Upper lobe of left lung (tissue), 4 donors: ENCODE measurements around the gene LRRC36.

ENCODE experiments used
- EP300 ChIP-seq, 4 donors: sonication (generic); formaldehyde crosslinking; IDR thresholded peaks; one replicate each; pipeline ENCODE4 v1.5.1; 2017; ENCODE audit warnings: antibody characterized with exemption in 4 of 4, control low read depth in 2 of 4
- POLR2A ChIP-seq, 4 donors: fragments of 450-650 bp; IDR thresholded peaks; one replicate each; pipeline ENCODE4 v1.5.1; 2016 to 2017; ENCODE audit warnings: antibody characterized with exemption in 4 of 4, mild to moderate bottlenecking in 2 of 4
- POLR2AphosphoS5 ChIP-seq, 2 donors: sonication (generic); formaldehyde crosslinking; IDR thresholded peaks; one replicate each; pipeline ENCODE4 v1.5.1; 2017; ENCODE audit warnings: antibody characterized with exemption in 2 of 2
- TF ChIP-seq, protein P1 (sequence below), 6 experiments: fragments of 450-650 bp in 4 of 6; fragments of 200-600 bp in 2 of 6; sonication (generic) in 2 of 6; IDR thresholded peaks; one replicate each; pipeline ENCODE4 v1.5.1; 2016 to 2019; ENCODE audit warnings: antibody characterized with exemption in 6 of 6

DNA sequence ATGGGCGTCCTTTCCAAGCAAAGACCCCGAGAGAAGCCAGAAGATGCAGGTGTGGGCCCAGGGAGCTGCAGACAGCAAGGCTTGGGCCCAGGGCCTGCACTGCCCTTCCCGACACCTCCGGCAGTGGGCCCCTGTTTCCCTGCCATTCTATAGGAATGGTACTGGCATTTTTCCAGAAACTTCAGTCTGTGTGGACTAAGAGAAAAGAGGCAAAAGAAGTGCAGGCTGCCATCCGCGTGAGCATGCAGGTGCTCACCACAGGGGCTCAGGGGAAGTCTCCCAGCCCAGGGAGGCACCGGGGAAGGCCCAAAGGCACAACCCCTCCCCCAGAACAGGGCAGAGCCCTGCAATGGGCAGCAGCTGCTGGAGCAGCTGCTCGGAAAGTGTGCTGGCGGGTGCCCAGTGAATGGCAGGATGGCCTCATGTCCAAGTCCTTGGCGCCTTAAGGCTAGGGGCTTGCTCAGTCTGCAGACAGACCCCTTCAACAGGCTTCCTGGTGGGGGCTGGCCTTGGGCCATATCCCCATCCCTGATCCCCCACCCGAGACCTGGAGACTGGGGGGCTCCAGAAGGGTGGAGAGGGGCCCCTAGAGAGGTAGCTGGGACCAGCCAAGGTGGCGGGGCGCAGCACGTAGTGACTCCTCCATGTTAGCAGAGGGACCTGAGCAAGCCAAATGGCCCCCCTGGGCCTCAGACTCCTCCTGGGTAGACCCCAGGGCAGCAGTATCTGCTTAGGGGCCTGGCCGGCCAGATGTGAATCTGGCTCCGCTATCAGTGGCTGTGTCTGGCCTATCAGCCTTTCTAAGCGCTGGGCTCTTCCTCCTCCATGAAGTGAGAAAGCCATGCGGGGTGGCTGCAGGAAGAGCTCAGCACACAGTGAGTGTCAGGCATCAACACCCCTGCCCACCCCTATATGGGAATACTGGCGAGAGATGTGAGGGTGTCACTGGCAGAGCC, 73.4 kb downstream of the LRRC36 start:
- TF ChIP-seq POLR2A (IDR thresholded peaks at IDR 0.05) (no peak), EP300 (IDR thresholded peaks at IDR 0.05) (no peak), POLR2AphosphoS5 (IDR thresholded peaks at IDR 0.05) (no peak)
- TF ChIP-seq, protein P1, sequence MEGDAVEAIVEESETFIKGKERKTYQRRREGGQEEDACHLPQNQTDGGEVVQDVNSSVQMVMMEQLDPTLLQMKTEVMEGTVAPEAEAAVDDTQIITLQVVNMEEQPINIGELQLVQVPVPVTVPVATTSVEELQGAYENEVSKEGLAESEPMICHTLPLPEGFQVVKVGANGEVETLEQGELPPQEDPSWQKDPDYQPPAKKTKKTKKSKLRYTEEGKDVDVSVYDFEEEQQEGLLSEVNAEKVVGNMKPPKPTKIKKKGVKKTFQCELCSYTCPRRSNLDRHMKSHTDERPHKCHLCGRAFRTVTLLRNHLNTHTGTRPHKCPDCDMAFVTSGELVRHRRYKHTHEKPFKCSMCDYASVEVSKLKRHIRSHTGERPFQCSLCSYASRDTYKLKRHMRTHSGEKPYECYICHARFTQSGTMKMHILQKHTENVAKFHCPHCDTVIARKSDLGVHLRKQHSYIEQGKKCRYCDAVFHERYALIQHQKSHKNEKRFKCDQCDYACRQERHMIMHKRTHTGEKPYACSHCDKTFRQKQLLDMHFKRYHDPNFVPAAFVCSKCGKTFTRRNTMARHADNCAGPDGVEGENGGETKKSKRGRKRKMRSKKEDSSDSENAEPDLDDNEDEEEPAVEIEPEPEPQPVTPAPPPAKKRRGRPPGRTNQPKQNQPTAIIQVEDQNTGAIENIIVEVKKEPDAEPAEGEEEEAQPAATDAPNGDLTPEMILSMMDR (IDR thresholded peaks at IDR 0.05), result peak in 3 of 6 experiments; percentile 3 to 25 (median 13)
